Measurements from ENCODE around the gene SFXN3.

SFXN3 gene

DNA sequence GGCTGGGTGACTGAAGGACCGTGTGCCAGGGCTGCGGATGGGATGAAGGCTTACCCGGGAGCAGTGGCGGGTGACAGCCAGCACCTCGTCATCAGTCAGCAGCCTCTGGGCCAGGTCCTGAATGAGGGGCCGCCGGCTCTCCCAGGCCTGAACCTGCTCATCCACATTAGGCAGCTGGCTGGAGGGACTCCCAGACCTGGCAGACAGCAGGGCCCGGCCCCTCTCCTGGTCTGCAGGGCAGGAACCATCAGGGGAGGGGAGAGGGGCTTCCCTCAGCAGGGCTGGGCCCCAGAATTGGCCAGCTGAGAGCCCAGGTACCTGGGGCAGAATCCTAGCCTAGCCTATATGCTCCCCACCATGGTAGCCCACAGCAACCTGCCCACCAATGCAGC, 15.5 kb upstream of the SFXN3 start:
- Histone ChIP-seq H3K4me3 (ENCODE audit: low read length) (no peak overlapping the region), H3K27me3 (replicated peaks; ENCODE audit: insufficient read depth, low read length) (peaks cover 40% of the 10 kb centered on the region), H3K27ac (ENCODE audit: low read length) (no peak overlapping the region), H3K4me1 (ENCODE audit: low read length) (peaks cover 9% of the 10 kb centered on the region; the same call in 1 of the 2 replicates), H3K4me2 (ENCODE audit: low read depth, low read length) (no peak overlapping the region), H2AFZ (ENCODE audit: low read length) (no peak overlapping the region), H4K20me1 (ENCODE audit: insufficient read depth, low read length) (no peaks in the 10 kb centered on the region), H3K79me2 (ENCODE audit: low read length) (no peaks in the 10 kb centered on the region), H3K9me3 (replicated peaks; ENCODE audit: insufficient read depth, low read length) (no peaks in the 10 kb centered on the region), H3K9me2 (replicated peaks; ENCODE audit: insufficient read depth, low read length) (no peaks in the 10 kb centered on the region), H3K9ac (ENCODE audit: low read length) (no peak overlapping the region), H3K36me3 (replicated peaks; ENCODE audit: insufficient read depth, low read length) (no peaks in the 10 kb centered on the region), H3F3A (ENCODE audit: insufficient read depth, low read length) (no peaks in the 10 kb centered on the region)
- DNase-seq = no peak
- TF ChIP-seq CTCF (IDR thresholded peaks at IDR 0.05; ENCODE audit: low read length) = no peak
- TF ChIP-seq EZH2phosphoT487 (IDR thresholded peaks at IDR 0.05; ENCODE audit: low read length) = no peak
- no peak for TF ChIP-seq EZH2 (optimal IDR thresholded peaks at IDR 0.05; ENCODE audit: low read depth, low read length)

GRCh38 chr10:101016814-101017213, 14.2 kb upstream of the SFXN3 start:
- Histone ChIP-seq H3K27me3 (replicated peaks; ENCODE audit: insufficient read depth, low read length) (peaks cover 42% of the 10 kb centered on the region), H3K27ac (ENCODE audit: low read length) (no peak overlapping the region), H3K4me1 (ENCODE audit: low read length) (peaks cover 9% of the 10 kb centered on the region; the same call in 1 of the 2 replicates), H4K20me1 (ENCODE audit: insufficient read depth, low read length) (no peaks in the 10 kb centered on the region), H3F3A (ENCODE audit: insufficient read depth, low read length) (no peaks in the 10 kb centered on the region), H3K9me3 (replicated peaks; ENCODE audit: insufficient read depth, low read length) (no peaks in the 10 kb centered on the region), H2AFZ (ENCODE audit: low read length) (no peak overlapping the region), H3K9ac (ENCODE audit: low read length) (no peak overlapping the region), H3K9me2 (replicated peaks; ENCODE audit: insufficient read depth, low read length) (no peaks in the 10 kb centered on the region), H3K4me2 (ENCODE audit: low read depth, low read length) (no peak overlapping the region), H3K4me3 (ENCODE audit: low read length) (no peak overlapping the region), H3K36me3 (replicated peaks; ENCODE audit: insufficient read depth, low read length) (no peaks in the 10 kb centered on the region), H3K79me2 (ENCODE audit: low read length) (no peaks in the 10 kb centered on the region)
- DNase-seq = no peak
- TF ChIP-seq EZH2 (optimal IDR thresholded peaks at IDR 0.05; ENCODE audit: low read depth, low read length) (no peak), CTCF (IDR thresholded peaks at IDR 0.05; ENCODE audit: low read length) (no peak), EZH2phosphoT487 (IDR thresholded peaks at IDR 0.05; ENCODE audit: low read length) (no peak)

DNA sequence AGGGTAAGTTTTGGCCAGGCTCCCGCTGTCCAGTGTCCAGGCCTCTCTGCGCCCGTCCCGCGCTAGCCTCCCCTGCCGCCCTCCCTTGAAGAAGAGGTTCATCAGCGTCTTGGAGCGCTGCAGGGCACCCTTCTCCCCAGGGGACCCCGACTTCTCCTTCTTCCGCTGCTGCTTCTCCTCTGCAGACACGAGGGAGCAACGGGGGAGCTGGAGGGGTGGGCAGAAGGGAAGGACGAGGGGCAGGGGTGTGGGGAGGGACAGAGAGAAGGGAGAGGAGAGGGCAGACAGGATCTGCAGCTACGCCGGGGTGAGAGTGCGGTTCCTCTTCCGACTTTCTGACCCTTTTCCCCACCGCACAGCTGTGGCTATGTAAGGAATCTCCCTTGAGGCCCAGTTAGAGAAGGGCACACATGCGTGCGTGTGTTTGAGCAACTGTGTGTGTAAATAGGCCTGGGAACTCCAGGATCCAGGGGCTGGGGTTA, 12.9 kb upstream of the SFXN3 start:
- TF ChIP-seq CTCF (IDR thresholded peaks at IDR 0.05; ENCODE audit: low read length) (no peak), EZH2 (optimal IDR thresholded peaks at IDR 0.05; ENCODE audit: low read depth, low read length) (no peak), EZH2phosphoT487 (IDR thresholded peaks at IDR 0.05; ENCODE audit: low read length) (no peak)
- no peak overlapping the region for H3K9ac ChIP-seq (ENCODE audit: low read length)
- H3K27ac ChIP-seq (ENCODE audit: low read length) = no peak overlapping the region
- no peaks in the 10 kb centered on the region for H3F3A ChIP-seq (ENCODE audit: insufficient read depth, low read length)
- no peak overlapping the region for H2AFZ ChIP-seq (ENCODE audit: low read length)
- no peaks in the 10 kb centered on the region for H3K79me2 ChIP-seq (ENCODE audit: low read length)
- no peaks in the 10 kb centered on the region for H3K9me3 ChIP-seq (replicated peaks; ENCODE audit: insufficient read depth, low read length)
- H3K27me3 ChIP-seq (replicated peaks; ENCODE audit: insufficient read depth, low read length) = peaks cover 42% of the 10 kb centered on the region
- no peaks in the 10 kb centered on the region for H4K20me1 ChIP-seq (ENCODE audit: insufficient read depth, low read length)
- no peaks in the 10 kb centered on the region for H3K36me3 ChIP-seq (replicated peaks; ENCODE audit: insufficient read depth, low read length)
- H3K4me3 ChIP-seq (ENCODE audit: low read length) = no peak overlapping the region
- H3K4me1 ChIP-seq (ENCODE audit: low read length) = peaks cover 6% of the 10 kb centered on the region; the same call in 1 of the 2 replicates
- H3K9me2 ChIP-seq (replicated peaks; ENCODE audit: insufficient read depth, low read length) = no peaks in the 10 kb centered on the region
- no peak overlapping the region for H3K4me2 ChIP-seq (ENCODE audit: low read depth, low read length)
- DNase-seq = no peak
